HG03175 (cell line): Measurements from ENCODE around the gene MICU2.

Experiments
- ATAC-seq: cut with Tn5 transposase; IDR thresholded peaks from one replicate; pipeline ENCODE4 v1.9.1; 2021; ENCODE audit warnings: mild to moderate bottlenecking, moderate library complexity; ENCODE audit not compliant: unreplicated experiment

Gene MICU2

DNA sequence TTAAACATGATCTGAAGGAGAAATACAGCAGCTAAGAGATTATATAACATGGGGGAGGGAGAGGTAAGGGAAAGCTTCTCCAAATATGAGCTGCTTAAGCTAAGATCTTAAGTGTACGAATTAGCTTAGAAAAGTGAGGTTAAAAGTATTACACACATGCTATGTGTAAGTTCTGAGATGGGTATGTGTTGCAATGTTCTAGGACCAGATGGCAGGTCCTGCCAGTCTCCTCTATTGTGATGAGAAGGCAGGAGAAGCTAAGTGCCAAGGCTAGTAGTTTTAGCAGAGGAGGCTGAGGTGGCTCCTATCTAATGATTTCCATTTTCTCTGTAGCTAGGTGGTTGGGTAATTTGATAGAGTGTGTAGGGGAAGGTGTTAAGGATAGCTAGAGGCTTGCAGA, 57.6 kb downstream of the MICU2 start:
- no peak for ATAC-seq

DNA sequence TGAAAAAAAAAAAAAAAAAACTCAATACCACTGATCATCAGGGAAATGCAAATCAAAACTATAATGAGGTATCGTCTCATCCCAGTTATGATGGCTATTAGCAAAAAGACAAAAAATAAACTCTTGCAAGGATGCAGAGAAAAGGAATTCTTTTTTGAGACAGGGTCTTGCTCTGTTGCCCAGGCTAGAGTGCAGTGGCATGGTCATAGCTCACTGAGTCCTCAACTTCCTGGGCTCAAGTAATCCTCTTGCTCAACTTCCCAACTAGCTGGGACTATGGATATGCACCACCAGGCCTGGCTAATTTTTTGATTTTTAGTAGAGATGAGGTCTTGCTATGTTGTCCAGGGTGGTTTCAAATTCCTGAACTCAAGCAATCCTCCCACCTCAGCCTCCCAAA, 59.5 kb downstream of the MICU2 start:
- ATAC-seq, result no peak

DNA sequence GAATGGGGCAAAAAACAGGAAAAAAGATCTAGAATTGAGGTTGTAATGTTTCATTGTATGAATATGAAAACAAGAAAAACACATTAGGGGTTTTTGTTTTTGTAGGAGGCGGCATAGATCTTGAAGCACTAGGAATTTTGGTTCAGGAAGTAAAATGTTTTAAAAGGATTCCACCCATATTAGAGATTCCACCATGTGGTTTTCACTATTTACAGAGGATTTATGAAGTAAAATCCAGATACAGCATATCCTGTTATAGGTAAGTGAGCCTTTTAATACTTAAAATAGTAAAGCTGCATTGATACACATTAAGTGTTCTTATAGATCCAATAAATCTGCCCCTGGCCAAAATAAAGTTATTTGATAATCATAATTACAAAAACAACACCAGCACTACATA, 61.4 kb downstream of the MICU2 start:
- ATAC-seq, result no peak

DNA sequence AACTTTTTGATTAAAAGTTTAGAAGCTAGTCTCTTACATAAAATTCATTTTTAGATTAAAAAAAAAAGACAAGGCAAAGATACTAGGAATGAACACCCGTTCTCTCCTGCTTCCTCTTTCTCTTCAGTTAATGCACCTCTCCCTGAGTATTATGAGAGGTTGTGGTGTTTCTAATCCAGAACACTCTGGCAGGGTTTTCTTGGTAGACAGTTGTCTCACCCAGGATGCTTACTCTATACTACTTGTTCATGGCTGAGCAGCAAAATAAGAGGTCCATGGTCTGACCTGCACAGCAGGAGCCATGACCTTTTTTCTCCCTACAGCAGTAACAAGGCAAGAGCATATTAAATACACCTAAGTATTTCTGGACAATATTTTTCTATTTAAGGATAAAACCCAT, 62.0 kb downstream of the MICU2 start:
- ATAC-seq, result no peak

DNA sequence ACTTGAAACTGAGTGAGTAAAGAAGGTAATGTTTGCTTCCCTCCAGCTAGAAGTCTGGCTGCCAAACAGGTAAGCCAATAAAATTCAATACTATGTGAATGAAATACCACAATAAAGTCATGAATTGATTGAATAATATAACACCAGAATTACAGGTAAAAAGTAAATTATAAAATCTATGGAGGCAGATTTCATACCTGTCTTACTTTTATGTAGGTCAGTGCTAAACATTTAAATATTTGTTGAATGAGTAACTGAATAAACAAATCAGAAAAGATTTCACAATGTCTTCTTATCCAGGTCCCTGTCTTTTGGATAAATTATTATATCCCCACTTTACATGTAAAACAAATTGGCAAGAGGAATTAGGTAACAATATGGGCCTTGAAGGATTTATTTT, 62.7 kb downstream of the MICU2 start:
- no peak for ATAC-seq

DNA sequence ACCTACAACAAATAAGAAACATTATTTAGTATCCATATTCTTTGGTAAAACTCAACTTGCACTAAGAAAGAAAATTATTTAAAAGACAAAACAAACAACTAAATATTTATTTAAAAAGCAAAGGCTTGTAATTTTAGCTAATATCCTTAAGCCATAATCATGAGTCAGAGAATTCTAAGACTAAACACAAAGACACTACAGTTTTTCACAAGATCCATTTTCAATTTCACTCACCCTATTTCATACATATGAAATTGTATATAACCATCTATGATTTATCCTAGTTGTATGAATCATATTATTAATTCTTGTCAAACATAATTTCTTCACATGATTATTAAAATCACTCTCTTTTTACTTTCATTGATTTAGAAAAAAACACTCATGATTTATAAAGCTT, 64.3 kb downstream of the MICU2 start:
- no peak for ATAC-seq

DNA sequence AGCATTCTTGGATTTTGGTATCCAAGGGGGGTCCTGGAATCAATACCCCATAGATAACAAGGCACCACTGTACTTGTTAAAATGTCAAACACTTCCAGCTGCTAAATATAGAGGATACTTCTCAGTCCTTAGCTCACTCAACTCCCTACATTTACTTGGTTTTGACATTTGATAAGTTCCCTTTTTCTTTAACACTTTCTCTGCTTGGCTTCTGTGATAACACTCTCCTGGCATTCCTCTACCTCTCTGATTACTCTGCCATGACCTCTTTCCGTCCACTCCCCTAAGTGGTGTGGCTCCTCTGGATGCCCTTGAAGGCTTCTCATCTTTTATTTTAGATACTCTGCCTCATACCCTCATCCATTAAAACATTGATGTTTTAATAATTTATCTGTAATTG, 65.2 kb downstream of the MICU2 start:
- ATAC-seq, result no peak

DNA sequence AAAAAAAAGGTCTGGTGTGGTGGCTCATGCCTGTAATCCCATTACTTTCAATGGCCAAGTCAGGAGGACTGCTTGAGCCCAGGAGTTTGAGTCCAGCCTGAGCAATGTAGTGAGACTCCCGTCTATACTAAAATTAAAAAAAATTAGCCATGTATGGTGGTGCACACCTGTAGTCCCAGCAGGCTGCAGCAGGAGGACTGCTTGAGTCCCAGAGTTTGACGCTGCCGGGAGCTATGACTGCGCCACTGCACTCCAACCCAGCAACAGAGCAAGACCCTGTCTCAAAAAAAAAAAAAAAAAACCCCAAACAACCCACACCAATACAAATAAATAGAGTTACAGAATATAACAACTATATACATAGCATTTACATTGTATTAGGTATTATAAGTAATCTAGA, 65.7 kb downstream of the MICU2 start:
- ATAC-seq, result no peak

DNA sequence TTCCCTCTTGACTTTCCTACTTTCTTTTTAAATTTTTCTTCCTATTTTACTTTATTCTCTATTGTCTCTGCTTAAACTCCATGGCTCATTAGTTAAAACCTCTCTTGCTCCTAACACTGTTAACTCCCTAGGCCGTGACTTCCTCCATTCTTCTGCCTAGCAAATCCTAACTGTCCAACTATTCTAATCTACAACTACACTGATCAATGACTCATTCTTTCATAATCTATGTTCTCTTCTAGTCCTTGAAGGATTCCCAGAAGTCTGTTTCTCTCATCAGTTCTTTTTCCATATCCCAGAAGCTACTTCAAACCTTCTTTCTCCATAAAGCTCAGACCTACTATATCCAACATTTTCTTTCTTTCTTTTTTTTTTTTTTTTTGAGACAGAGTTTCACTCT, 66.9 kb downstream of the MICU2 start:
- ATAC-seq, result no peak

DNA sequence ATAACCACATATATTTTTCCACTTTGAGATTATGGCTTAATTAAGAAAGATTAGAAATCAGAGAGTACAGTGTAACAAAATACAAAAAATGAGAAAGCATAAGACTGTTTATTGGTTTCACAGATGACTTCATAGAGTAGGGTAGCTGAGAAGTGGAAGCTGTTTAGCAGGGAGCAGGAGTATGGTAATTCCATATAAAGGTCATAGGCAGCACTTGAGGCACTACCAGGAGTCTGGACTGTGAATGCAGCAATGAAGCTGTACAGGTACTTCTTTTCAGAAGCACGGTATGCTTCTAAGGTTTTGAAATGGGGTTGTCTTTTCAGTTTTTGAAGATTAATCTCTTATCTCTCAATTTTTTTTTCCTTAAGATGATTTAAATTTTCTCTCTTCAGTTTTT, 69.2 kb downstream of the MICU2 start:
- ATAC-seq, result no peak

DNA sequence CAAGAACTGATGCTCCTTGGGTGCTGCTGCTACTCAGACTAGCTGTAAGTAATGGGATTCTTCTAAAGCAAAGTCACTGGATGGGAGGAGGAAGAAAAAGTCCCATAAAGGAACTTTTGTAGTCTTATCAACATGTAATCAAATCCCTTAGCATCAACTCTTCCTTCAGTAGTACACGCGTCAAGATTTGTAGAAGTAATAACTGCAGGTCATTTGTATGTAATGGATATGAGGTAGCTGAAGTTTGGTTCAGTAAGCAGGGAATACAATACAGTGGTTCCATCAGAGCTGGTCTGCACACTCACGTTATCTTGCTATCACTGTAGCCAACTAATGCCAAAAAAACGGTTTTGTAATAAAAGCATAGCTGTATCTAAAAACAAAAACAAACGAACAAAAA, 72.5 kb downstream of the MICU2 start:
- ATAC-seq, result no peak

DNA sequence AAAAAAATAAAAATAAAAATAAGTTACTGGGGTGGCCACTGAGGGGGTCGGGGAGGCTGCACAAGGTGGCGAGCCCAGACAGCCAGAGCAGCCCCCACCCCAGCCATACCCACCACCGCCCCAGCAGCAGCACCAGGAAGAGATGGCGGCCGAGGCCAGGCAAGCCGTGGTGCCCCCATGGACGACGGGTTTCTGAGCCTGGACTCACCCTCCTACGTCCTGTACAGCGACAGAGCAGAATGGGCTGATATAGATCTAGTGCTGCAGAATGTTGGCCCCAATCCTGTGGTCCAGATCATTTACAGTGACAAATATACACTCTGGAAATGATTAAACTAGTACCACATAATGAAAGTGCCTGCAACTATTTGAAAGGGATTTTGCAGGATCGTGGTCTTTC, 73.3 kb downstream of the MICU2 start:
- ATAC-seq, result no peak

DNA sequence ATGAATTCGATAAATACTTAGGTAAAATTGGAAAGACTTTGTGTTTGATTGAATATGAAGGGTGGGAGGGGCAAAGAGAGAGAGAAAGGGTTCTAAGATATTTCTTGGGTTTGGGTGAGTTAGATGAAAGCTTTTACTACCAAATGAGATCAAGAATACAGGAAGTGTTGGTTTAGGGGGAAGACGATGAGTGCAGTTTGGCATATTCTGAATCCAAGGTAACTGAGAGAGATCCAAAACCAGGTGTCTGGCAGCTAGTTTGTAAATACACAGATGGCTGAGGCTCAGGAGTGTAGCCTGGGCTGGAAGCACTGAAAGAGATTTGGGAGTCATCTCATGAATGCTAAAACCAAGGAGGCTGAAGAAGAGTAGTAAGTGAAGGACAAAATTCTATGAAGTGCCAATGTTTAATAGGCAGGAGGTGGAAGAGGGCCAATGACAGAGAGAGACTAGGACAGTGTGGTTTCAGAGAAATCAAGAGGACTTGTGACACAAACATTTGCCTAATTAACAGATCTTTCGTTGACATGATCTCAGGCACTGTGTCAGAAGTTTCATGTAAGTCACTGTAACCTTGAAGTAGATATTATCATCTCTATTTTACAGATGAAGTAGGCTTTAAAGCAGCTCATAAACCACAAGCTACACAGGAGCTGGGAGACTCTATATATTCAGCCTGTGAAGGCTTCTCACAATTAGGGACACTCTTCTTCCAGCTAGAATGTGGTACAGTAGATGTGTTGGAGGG, 74.7 kb downstream of the MICU2 start:
- no peak for ATAC-seq

DNA sequence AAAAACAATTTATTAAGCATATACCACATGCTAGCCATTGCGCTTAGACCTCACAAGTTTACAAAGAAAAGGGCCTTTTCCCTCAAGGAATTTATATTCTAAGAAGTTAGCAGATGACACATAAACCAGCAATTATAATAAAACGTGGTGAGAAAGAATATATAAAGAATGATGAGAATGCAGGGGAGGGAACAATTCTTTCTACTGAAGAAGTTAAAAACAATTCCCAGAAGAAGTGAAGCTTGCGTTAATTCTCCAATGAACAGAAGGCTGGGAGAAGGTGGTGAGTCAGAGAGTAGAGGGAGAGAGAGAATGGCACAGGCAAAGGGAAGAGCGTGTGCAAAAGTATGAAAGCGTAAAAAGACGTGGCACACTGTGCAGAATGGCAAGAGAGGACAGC, 75.4 kb downstream of the MICU2 start:
- no peak for ATAC-seq

DNA sequence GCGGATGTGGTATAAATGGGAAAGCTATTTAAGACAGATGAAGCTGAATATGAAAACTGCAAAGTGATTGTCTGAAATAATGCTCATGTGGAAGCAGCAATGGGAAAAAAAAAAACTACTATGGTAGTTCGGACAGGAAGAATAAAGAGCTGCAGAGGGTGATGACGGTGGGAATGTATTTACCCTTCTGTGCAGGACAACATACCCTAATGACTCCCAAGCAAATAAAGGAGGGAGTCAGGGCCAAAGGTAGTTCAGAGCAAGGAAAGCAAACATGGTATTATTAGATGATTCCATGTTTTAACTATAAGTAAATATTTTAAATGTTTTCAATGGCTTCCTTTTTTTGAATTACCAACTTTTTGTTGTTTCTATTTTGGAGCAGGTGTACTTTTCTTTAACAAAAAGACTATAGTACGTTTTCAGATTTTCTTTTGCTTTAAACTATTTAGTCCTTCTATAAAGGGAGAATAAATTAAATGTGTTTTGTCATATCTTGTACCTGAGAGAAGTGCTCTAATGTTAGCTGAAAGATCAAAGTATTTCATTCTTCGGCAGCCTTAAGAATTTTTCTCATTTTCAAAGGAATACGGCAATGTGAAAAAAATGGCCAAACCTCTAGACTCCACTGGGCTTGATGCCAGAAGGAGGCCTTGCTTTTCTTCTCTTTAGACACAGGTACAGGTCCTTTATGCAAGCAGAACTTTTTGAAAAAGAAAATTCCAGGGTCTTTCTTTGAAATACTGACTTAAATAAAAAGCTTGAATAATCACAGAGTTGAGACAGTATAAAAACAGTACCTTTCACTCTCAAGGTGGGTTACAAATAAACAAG, 77.0 kb downstream of the MICU2 start:
- ATAC-seq, result no peak

DNA sequence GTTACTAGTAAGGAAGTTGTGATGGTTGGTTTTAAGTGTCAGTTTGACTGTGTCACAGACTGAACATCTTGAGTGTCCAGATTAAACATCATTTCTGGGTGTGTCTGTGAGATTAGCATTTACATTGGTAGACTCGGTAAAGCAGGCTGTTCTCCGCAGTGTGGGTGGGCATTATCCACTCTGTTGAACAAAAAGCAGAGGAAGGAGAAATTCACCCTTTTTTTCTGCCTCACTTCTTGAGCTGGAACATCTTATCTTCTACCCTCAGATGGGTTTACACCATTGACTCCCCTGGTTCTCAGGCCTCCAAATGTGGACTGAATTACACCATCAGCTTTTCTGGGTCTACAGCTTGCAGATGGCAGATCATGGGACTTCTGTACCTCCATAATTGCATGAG, 81.1 kb downstream of the MICU2 start:
- no peak for ATAC-seq

DNA sequence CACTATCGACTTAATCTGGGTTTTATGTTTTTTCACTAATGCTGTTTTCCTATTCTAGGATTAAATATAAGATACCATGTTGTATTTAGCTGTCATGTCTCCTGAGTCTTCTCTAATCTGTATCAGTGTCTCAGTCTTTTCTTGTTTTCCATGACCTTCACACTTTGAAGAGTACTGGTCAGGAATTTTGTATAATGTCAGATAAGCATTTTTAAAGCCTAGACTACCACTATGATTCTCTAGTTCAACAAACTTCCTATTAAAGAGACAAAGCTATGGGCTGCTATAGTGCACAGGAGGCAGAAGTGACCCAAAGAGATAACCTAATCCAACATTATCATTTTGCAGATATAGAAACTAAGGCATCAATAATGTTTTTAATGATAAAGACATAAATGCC, 81.8 kb downstream of the MICU2 start:
- no peak for ATAC-seq

DNA sequence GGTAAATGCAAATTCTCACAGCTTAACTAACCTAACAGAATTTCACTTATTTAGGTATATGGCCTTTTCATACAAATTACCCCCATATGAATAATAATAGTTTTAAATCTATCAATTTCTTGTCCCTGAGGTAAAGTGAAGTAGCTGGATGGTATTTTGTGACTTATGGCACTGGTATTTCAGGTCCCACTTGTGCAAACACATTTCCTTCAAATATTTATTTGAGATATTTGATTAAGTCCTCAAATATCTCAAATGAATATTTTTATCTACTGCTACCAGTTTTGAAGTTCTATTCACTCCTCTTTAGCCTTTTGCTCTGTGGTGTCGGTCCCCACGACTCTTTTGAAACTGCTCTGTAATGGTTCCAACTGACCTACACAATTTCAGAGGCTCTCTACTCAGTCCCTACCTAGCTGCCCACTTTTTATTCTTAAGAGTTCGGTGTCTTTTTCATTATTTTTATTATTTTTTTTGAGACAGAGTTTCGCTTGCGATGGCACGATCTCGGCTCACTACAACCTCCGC, 85.3 kb downstream of the MICU2 start:
- no peak for ATAC-seq

DNA sequence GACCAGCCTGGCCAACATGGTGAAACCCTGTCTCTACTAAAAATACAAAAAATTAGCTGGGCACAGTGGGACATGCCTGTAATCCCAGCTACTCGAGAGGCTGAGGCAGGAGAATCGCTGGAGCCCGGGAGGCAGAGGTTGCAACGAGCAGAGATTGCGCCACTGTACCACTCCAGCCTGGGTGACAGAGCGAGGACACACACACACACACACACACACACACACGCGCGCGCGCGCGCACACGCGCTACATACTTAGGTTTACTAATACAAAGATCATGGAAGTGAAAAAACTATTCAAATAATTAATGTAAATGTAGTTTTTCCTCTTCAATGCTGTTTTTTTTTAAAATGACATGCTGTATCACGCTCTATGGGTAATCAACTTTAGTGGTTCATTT, 86.4 kb downstream of the MICU2 start:
- ATAC-seq, result no peak

DNA sequence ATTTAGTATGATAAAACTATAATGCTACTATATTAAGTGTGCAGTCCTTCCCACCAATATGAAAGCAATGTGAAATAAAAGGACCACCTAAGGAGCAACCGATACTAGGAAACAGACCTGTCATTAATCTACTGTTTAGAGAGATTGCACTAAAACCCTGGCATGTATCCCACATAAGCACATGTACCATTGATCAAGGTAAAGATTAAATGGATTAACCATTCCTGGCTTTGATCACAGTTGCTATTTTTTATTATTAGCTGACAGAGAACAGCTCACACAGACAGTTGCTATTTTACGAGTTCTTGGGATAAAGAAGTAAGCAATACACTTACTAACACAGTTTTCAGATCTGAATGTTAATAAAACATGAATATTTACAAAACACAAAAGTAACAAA, 87.2 kb downstream of the MICU2 start:
- ATAC-seq, result no peak

DNA sequence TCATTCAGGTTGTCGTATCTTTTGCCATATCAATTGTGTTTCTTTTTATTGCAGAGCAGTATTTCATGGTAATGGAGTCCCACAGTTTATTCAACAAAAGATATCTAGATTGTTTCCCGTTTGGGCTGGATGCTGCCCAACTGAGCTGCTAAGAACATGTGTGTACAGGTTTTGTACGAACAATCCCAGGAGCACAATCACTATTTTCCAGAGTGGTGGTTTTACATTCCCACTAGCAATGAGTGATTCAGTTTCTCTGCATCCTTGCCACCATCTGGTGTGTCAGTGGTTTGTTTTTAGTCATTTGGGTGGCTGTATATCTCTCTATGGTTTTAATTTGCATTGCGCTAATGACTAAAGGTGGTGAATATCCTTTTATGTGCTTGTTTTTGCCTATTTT, 92.1 kb downstream of the MICU2 start:
- ATAC-seq, result no peak

DNA sequence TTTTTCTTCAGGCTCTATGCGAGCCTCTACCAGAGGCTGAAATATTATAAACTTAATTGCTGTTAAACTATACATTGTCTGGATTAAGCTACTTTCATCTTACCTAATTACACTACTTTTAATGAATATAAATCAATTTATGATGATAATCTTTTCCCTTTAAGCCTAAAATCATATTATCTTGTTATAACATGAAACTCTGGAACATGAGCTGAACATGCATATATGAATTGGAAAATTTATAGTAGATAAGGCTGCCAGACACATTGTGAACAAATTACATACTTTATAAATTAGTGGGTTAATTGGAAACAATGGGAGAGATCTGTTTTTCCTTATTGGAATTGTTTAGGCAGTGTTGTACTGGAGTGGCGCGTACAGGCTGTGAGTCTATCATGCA, 99.6 kb downstream of the MICU2 start:
- no peak for ATAC-seq
